ENCODE data around the gene RHOG. TPM values are rescaled to one million over a fixed set of nuclear protein-coding genes. Genes with fewer than 3 reads are reported as not detected.

Gene RHOG
- total and polyA plus RNA-seq, 9 donors: 23.3 to 49.2 (median 39.6) TPM

DNA sequence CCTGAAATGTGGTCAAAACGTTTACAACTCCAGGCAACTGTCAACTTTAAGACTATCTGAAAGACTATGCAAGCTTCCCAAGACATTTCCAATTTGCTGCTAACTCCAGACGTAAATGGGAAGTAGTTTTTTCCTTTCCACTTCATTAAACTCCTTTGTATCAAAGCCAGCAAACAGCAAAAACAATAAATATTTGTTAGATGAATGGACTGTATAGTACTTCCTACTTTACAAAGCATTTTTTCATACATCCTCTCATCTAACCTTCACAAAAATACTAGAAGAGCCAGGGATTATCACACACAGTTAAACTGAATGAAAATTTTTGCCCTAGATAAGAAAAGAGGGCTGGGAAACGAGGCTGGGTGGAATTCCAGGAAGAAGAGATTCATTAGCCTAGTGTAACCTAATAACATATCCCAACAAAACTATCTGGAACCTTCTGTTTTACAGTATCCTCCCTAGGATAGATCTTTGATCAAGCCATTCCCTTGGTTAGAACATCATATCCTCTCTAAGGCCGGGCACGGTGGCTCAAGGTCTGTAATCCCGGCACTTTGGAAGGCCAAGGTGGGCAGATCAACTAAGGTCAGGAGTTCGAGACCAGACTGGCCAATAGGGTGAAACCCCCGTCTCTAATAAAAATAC, 53.9 kb downstream of the RHOG start:
- Histone ChIP-seq H3K4me1 (ENCODE audit: insufficient read depth) (peaks cover 6% of the 10 kb centered on the region), H3K4me3 (no peak overlapping the region), H3K9me3 (no peaks in the 10 kb centered on the region), H3K36me3 (no peaks in the 10 kb centered on the region), H3K27me3 (no peaks in the 10 kb centered on the region), H3K27ac (no peak overlapping the region)
- no peak for TF ChIP-seq POLR2A (IDR thresholded peaks at IDR 0.05)
- TF ChIP-seq, protein P1, sequence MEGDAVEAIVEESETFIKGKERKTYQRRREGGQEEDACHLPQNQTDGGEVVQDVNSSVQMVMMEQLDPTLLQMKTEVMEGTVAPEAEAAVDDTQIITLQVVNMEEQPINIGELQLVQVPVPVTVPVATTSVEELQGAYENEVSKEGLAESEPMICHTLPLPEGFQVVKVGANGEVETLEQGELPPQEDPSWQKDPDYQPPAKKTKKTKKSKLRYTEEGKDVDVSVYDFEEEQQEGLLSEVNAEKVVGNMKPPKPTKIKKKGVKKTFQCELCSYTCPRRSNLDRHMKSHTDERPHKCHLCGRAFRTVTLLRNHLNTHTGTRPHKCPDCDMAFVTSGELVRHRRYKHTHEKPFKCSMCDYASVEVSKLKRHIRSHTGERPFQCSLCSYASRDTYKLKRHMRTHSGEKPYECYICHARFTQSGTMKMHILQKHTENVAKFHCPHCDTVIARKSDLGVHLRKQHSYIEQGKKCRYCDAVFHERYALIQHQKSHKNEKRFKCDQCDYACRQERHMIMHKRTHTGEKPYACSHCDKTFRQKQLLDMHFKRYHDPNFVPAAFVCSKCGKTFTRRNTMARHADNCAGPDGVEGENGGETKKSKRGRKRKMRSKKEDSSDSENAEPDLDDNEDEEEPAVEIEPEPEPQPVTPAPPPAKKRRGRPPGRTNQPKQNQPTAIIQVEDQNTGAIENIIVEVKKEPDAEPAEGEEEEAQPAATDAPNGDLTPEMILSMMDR (IDR thresholded peaks at IDR 0.05): no peak
- no peak for TF ChIP-seq EP300 (IDR thresholded peaks at IDR 0.05)
- intact Hi-C loops (cut with DNase I): no loop called here
- 46 to 57% (median 54%) methylated on average over 8 of the region's 8 CpGs for WGBS, 3 donors
- no peak for DNase-seq

DNA sequence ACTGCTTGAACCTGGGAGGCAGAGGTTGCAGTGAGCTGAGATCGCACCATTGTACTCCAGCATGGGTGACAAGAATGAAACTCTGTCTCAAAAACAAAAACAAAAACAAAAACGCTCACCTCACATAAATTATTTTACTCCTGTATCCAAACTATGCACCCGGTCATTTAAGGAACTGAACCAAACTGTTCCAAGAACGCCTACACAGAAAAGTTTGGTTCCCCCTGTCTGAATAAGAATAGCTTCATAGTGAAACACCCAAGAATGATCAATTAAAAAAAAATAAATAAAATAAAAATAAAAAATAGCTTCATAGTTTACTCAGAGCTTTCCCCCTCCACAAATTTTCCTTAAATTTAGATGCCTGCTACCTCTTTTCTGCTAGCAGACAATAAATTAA, 57.1 kb downstream of the RHOG start:
- intact Hi-C loops (cut with DNase I): no loop called here
- no peak overlapping the region for H3K4me3 ChIP-seq
- peaks cover 6% of the 10 kb centered on the region for H3K4me1 ChIP-seq (ENCODE audit: insufficient read depth)
- no peak for TF ChIP-seq EP300 (IDR thresholded peaks at IDR 0.05)
- TF ChIP-seq POLR2A (IDR thresholded peaks at IDR 0.05): no peak
- TF ChIP-seq, protein P1 (IDR thresholded peaks at IDR 0.05): no peak
- DNase-seq: no peak
- no peak overlapping the region for H3K27ac ChIP-seq
- H3K36me3 ChIP-seq: no peaks in the 10 kb centered on the region
- H3K27me3 ChIP-seq: no peaks in the 10 kb centered on the region
- no peaks in the 10 kb centered on the region for H3K9me3 ChIP-seq
- WGBS, 3 donors: 71 to 83% (median 75%) methylated on average over 4 of the region's 4 CpGs

DNA sequence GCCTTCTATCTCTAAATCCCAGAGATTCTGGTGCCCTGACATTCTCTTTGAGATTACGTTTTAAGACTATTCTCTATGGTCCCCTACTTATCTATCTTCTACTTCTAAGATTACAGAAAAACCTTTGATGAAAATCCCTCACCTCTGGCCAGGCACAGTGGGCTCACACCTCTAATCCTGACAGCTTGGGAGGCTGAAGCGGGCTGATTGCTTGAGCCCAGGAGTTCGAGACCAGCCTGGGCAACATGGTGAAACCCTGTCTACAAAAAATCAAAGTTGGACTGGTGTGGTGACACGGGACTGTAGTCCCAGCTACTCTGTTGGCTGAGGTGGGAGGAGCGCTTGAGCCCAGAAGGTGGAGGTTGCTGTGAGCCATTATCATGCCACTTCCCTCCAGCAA, 57.8 kb downstream of the RHOG start:
- Histone ChIP-seq H3K27ac (no peak overlapping the region), H3K9me3 (no peaks in the 10 kb centered on the region), H3K4me1 (ENCODE audit: insufficient read depth) (peaks cover 6% of the 10 kb centered on the region), H3K4me3 (no peak overlapping the region), H3K27me3 (no peaks in the 10 kb centered on the region), H3K36me3 (no peaks in the 10 kb centered on the region)
- no peak for TF ChIP-seq EP300 (IDR thresholded peaks at IDR 0.05)
- TF ChIP-seq, protein P1 (IDR thresholded peaks at IDR 0.05): no peak
- TF ChIP-seq POLR2A (IDR thresholded peaks at IDR 0.05): no peak
- intact Hi-C loops (cut with DNase I): no loop called here
- DNase-seq: no peak
- WGBS, 3 donors: 91 to 94% (median 93%) methylated on average over 5 of the region's 5 CpGs

DNA sequence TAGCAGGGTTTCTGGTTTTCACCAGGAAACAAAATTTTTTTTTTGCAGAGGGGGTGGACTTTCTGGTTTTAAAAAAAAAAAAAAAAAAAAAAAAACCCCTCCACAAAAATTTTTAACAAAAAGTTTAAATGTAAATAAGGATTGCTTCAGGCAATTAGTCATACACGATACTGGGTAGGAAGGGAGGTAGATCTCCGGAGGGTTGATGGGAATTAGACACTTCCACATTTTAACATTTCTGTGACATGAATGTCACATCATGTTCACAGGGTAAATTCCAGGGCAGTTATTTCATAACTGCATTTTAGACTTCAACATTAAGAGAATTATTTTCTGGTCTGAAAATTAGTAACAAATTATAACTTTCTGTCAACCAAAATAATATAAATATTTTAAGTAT, 59.3 kb downstream of the RHOG start:
- DNase-seq: no peak
- WGBS, 3 donors: 4 to 12% (median 4%) methylated on average over 2 of the region's 2 CpGs
- no peaks in the 10 kb centered on the region for H3K27me3 ChIP-seq
- no peaks in the 10 kb centered on the region for H3K9me3 ChIP-seq
- H3K36me3 ChIP-seq: no peaks in the 10 kb centered on the region
- no peak overlapping the region for H3K4me3 ChIP-seq
- TF ChIP-seq, protein P1 (IDR thresholded peaks at IDR 0.05): no peak
- intact Hi-C loops (cut with DNase I): no loop called here
- H3K4me1 ChIP-seq (ENCODE audit: insufficient read depth): no peaks in the 10 kb centered on the region
- no peak overlapping the region for H3K27ac ChIP-seq

Small RNA genes within 50 kb of the gene (small RNA-seq; reads per million reads assigned to genes)
- gene RNU7-50P: not detected

Other genes starting within 250 kb of the RHOG start
- gene ART5, start 199.0 kb downstream of the RHOG start, total RNA-seq: 1 to 10 TPM; 1.3 to 6.5 (median 3.8) TPM
- gene ART5, start 199.0 kb downstream of the RHOG start, polyA plus RNA-seq: 1 to 10 TPM; 2.8 to 3.1 TPM
- under 1 TPM in 1 of 7 donors, not detected in 6; 0.15 TPM for gene ART1, start 195.8 kb downstream of the RHOG start, total RNA-seq
- not detected for gene ART1, start 195.8 kb downstream of the RHOG start, polyA plus RNA-seq
- gene CHRNA10, start 169.6 kb downstream of the RHOG start, total RNA-seq: 1 to 10 TPM in 4 of 7 donors, under 1 TPM in 3; 0.34 to 3.9 (median 1.1) TPM
- gene CHRNA10, start 169.6 kb downstream of the RHOG start, polyA plus RNA-seq: under 1 TPM; 0.54 to 0.72 TPM
- 100 to 1,000 TPM in 3 of 7 donors, 10 to 100 TPM in 4; 59.4 to 126 (median 94.5) TPM for gene NUP98, start 43.4 kb downstream of the RHOG start, total RNA-seq
- 10 to 100 TPM; 38.5 to 67.4 TPM for gene NUP98, start 43.4 kb downstream of the RHOG start, polyA plus RNA-seq
- 10 to 100 TPM in 5 of 7 donors, 1 to 10 TPM in 2; 7.7 to 17.6 (median 10.9) TPM for gene PGAP2, start 32.4 kb downstream of the RHOG start, total RNA-seq
- gene PGAP2, start 32.4 kb downstream of the RHOG start, polyA plus RNA-seq: 10 to 100 TPM; 13.1 to 15.3 TPM
- gene STIM1, start 14.7 kb upstream of the RHOG start, total RNA-seq: 10 to 100 TPM; 26.1 to 68.5 (median 58.7) TPM
- gene STIM1, start 14.7 kb upstream of the RHOG start, polyA plus RNA-seq: 10 to 100 TPM; 54.7 to 75.2 TPM